ENCODE measurements around the gene POLD1.

The POLD1 gene

GRCh38 chr19:50447053-50447452 is 62.9 kb downstream of the POLD1 start:
- DNase-seq = no peak

GRCh38 chr19:50447750-50448149 is 63.6 kb downstream of the POLD1 start:
- no peak for DNase-seq

GRCh38 chr19:50449236-50449899 is 65.2 kb downstream of the POLD1 start:
- no peak for DNase-seq

GRCh38 chr19:50450369-50451222 is 66.4 kb downstream of the POLD1 start:
- DNase-seq = no peak

- no peak for DNase-seq
Measured at GRCh38 chr19:50451223-50451534, 67.0 kb downstream of the POLD1 start.

- DNase-seq = no peak
Measured at GRCh38 chr19:50453243-50453642, 69.1 kb downstream of the POLD1 start.

- DNase-seq = no peak
Measured at GRCh38 chr19:50455992-50456391, 71.8 kb downstream of the POLD1 start.

GRCh38 chr19:50457300-50457699 is 73.2 kb downstream of the POLD1 start:
- DNase-seq = no peak

- no peak for DNase-seq
Measured at GRCh38 chr19:50458396-50459066, 74.4 kb downstream of the POLD1 start.

GRCh38 chr19:50459067-50459456 is 74.9 kb downstream of the POLD1 start:
- no peak for DNase-seq

GRCh38 chr19:50459638-50460037 is 75.5 kb downstream of the POLD1 start:
- DNase-seq = no peak

- no peak for DNase-seq
Measured at GRCh38 chr19:50460161-50460765, 76.1 kb downstream of the POLD1 start.

GRCh38 chr19:50461066-50461875 is 77.1 kb downstream of the POLD1 start:
- peak; percentile 68 for DNase-seq

- no peak for DNase-seq
Measured at GRCh38 chr19:50462970-50463369, 78.8 kb downstream of the POLD1 start.

GRCh38 chr19:50464348-50464747 is 80.2 kb downstream of the POLD1 start:
- DNase-seq = no peak

- no peak for DNase-seq
Measured at GRCh38 chr19:50465000-50465399, 80.9 kb downstream of the POLD1 start.

- DNase-seq = peak; percentile 76
Measured at GRCh38 chr19:50465986-50466705, 82.0 kb downstream of the POLD1 start.

- no peak for DNase-seq
Measured at GRCh38 chr19:50466706-50467039, 82.5 kb downstream of the POLD1 start.

- no peak for DNase-seq
Measured at GRCh38 chr19:50467566-50467965, 83.4 kb downstream of the POLD1 start.
